HEK293 (cell line): ENCODE results near the gene SPAG5.

Experiments
- CTCF ChIA-PET: fragments of 350-600 bp; formaldehyde crosslinking; extraction: SDS; loops from one replicate; lab custom pipeline; 2021; ENCODE audit warnings: antibody characterized with exemption; lab: Yijun Ruan, JAX
- POLR2A ChIA-PET: fragments of 300-600 bp; formaldehyde crosslinking; extraction: SDS; loops from one replicate; lab custom pipeline; 2020; ENCODE audit warnings: antibody characterized with exemption, inconsistent platforms; lab: Yijun Ruan, JAX
- H3K27ac ChIP-seq: fragments of 200-500 bp; sonication (Bioruptor generic); 2 replicates; pipeline ENCODE4 v1.5.1; 2014; ENCODE audit warnings: low read depth, low read length, control low read depth, inconsistent platforms; ENCODE audit errors: extremely low read depth
- H3K36me3 ChIP-seq, 2 experiments: fragments of 200-500 bp in 1 of 2; sonication (Bioruptor generic) in 1 of 2; 1 replicate in 1 of 2; 2 replicates in 1 of 2; pipeline ENCODE4 v1.5.1; 2014 to 2017; ENCODE audit warnings: inconsistent platforms in 2 of 2, low read length in 2 of 2; ENCODE audit not compliant: control insufficient read depth in 2 of 2, insufficient read depth in 1 of 2
- H3K4me1 ChIP-seq: fragments of 200-500 bp; sonication (Bioruptor generic); 2 replicates; pipeline ENCODE4 v1.5.1; 2014; ENCODE audit warnings: mild to moderate bottlenecking, low read length, inconsistent platforms; ENCODE audit not compliant: control insufficient read depth, insufficient read depth
- H3K4me3 ChIP-seq: 2 replicates; pipeline ENCODE4 v1.5.1; 2011; ENCODE audit warnings: low read depth, mild to moderate bottlenecking, control low read depth, low read length, moderate library complexity
- H3K9me3 ChIP-seq: fragments of 200-500 bp; sonication (Bioruptor generic); 2 replicates; pipeline ENCODE4 v1.5.1; 2014; ENCODE audit warnings: low read depth, low read length, inconsistent platforms; ENCODE audit not compliant: control insufficient read depth, insufficient read depth
- BCL11B ChIP-seq: fragments of 450-650 bp; formaldehyde crosslinking; IDR thresholded peaks from 2 replicates; pipeline ENCODE4 v1.5.1; 2016; ENCODE audit warnings: low read depth, missing biosample characterization, missing genetic modification characterization
- KLF16 ChIP-seq: fragments of 450-650 bp; formaldehyde crosslinking; IDR thresholded peaks from 2 replicates; pipeline ENCODE4 v1.5.1; 2017; ENCODE audit warnings: missing biosample characterization, missing genetic modification characterization
- OSR2 ChIP-seq: fragments of 450-650 bp; formaldehyde crosslinking; IDR thresholded peaks from 2 replicates; pipeline ENCODE4 v1.5.1; 2016; ENCODE audit warnings: missing biosample characterization, missing genetic modification characterization
- PATZ1 ChIP-seq: fragments of 450-650 bp; formaldehyde crosslinking; IDR thresholded peaks from 2 replicates; pipeline ENCODE4 v1.5.1; 2016; ENCODE audit warnings: missing biosample characterization, missing genetic modification characterization
- SP2 ChIP-seq: fragments of 450-650 bp; formaldehyde crosslinking; IDR thresholded peaks from 2 replicates; pipeline ENCODE4 v1.5.1; 2016; ENCODE audit warnings: missing biosample characterization, missing genetic modification characterization
- ZBTB20 ChIP-seq: fragments of 450-650 bp; formaldehyde crosslinking; IDR thresholded peaks from 2 replicates; pipeline ENCODE4 v1.5.1; 2016; ENCODE audit warnings: missing biosample characterization, missing genetic modification characterization
- ZBTB48 ChIP-seq: fragments of 450-650 bp; formaldehyde crosslinking; IDR thresholded peaks from 2 replicates; pipeline ENCODE4 v1.5.1; 2016; ENCODE audit warnings: missing biosample characterization, missing genetic modification characterization
- ZBTB7A ChIP-seq: fragments of 450-650 bp; formaldehyde crosslinking; IDR thresholded peaks from 2 replicates; pipeline ENCODE4 v1.5.1; 2016; ENCODE audit warnings: low read depth, missing biosample characterization, missing genetic modification characterization
- ZEB2 ChIP-seq: fragments of 450-650 bp; formaldehyde crosslinking; IDR thresholded peaks from 2 replicates; pipeline ENCODE4 v1.5.1; 2016; ENCODE audit warnings: missing biosample characterization, missing genetic modification characterization
- ZFHX2 ChIP-seq: fragments of 450-650 bp; formaldehyde crosslinking; conservative IDR thresholded peaks from 2 replicates; pipeline ENCODE4 v1.5.1; 2016; ENCODE audit warnings: missing biosample characterization, missing genetic modification characterization
- ZNF10 ChIP-seq: fragments of 450-650 bp; formaldehyde crosslinking; IDR thresholded peaks from 2 replicates; pipeline ENCODE4 v1.5.1; 2017; ENCODE audit warnings: missing biosample characterization, missing genetic modification characterization
- ZNF366 ChIP-seq: fragments of 450-650 bp; formaldehyde crosslinking; conservative IDR thresholded peaks from 2 replicates; pipeline ENCODE4 v1.5.1; 2016; ENCODE audit warnings: missing biosample characterization, missing genetic modification characterization
- ZNF37A ChIP-seq: fragments of 450-650 bp; IDR thresholded peaks from 2 replicates; pipeline ENCODE4 v1.5.1; 2018; ENCODE audit warnings: missing biosample characterization, missing genetic modification characterization
- ZNF391 ChIP-seq: fragments of 450-650 bp; formaldehyde crosslinking; IDR thresholded peaks from 2 replicates; pipeline ENCODE4 v1.5.1; 2016; ENCODE audit warnings: low read depth, missing biosample characterization, missing genetic modification characterization, borderline replicate concordance
- ZNF426 ChIP-seq: fragments of 450-650 bp; formaldehyde crosslinking; IDR thresholded peaks from 2 replicates; pipeline ENCODE4 v1.5.1; 2017; ENCODE audit warnings: missing biosample characterization, missing genetic modification characterization, mild to moderate bottlenecking, inconsistent platforms, moderate library complexity
- ZNF449 ChIP-seq: fragments of 450-650 bp; formaldehyde crosslinking; IDR thresholded peaks from 2 replicates; pipeline ENCODE4 v1.5.1; 2017; ENCODE audit warnings: missing biosample characterization, mild to moderate bottlenecking, missing genetic modification characterization, moderate library complexity
- ZNF501 ChIP-seq: fragments of 450-650 bp; formaldehyde crosslinking; IDR thresholded peaks from 2 replicates; pipeline ENCODE4 v1.5.1; 2016; ENCODE audit warnings: missing biosample characterization, missing genetic modification characterization
- ZNF510 ChIP-seq: fragments of 450-650 bp; formaldehyde crosslinking; IDR thresholded peaks from 2 replicates; pipeline ENCODE4 v1.5.1; 2018; ENCODE audit warnings: mild to moderate bottlenecking, missing genetic modification characterization, missing biosample characterization; ENCODE audit not compliant: insufficient replicate concordance
- ZNF558 ChIP-seq: fragments of 450-650 bp; formaldehyde crosslinking; IDR thresholded peaks from 2 replicates; pipeline ENCODE4 v1.5.1; 2016; ENCODE audit warnings: missing biosample characterization, missing genetic modification characterization
- ZNF585B ChIP-seq: fragments of 450-650 bp; formaldehyde crosslinking; IDR thresholded peaks from 2 replicates; pipeline ENCODE4 v1.5.1; 2016; ENCODE audit warnings: missing biosample characterization, missing genetic modification characterization
- ZNF610 ChIP-seq: fragments of 450-650 bp; formaldehyde crosslinking; IDR thresholded peaks from 2 replicates; pipeline ENCODE4 v1.5.1; 2016; ENCODE audit warnings: missing biosample characterization, missing genetic modification characterization, borderline replicate concordance
- ZNF626 ChIP-seq: fragments of 450-650 bp; sonication (Bioruptor Pico); formaldehyde crosslinking; IDR thresholded peaks from 2 replicates; pipeline ENCODE4 v1.5.1; 2018; ENCODE audit warnings: missing biosample characterization, missing genetic modification characterization, inconsistent platforms
- ZNF670 ChIP-seq: fragments of 450-650 bp; formaldehyde crosslinking; IDR thresholded peaks from 2 replicates; pipeline ENCODE4 v1.5.1; 2016; ENCODE audit warnings: missing biosample characterization, missing genetic modification characterization, low read depth
- ZNF707 ChIP-seq: fragments of 450-650 bp; formaldehyde crosslinking; IDR thresholded peaks from 2 replicates; pipeline ENCODE4 v1.5.1; 2016; ENCODE audit warnings: missing biosample characterization, missing genetic modification characterization
- ZNF837 ChIP-seq: fragments of 450-650 bp; formaldehyde crosslinking; IDR thresholded peaks from 2 replicates; pipeline ENCODE4 v1.5.1; 2016; ENCODE audit warnings: missing biosample characterization, missing genetic modification characterization
- ZSCAN18 ChIP-seq: fragments of 450-650 bp; formaldehyde crosslinking; IDR thresholded peaks from 2 replicates; pipeline ENCODE4 v1.5.1; 2016; ENCODE audit warnings: missing biosample characterization, missing genetic modification characterization
- ZSCAN23 ChIP-seq: fragments of 450-650 bp; formaldehyde crosslinking; IDR thresholded peaks from 2 replicates; pipeline ENCODE4 v1.5.1; 2016; ENCODE audit warnings: missing biosample characterization, missing genetic modification characterization
- TF ChIP-seq, protein P1 (sequence below): fragments of 450-650 bp; formaldehyde crosslinking; IDR thresholded peaks from 2 replicates; pipeline ENCODE4 v1.5.1; 2016; ENCODE audit warnings: missing biosample characterization, missing genetic modification characterization
- TF ChIP-seq, protein P2 (sequence below): fragments of 450-650 bp; formaldehyde crosslinking; IDR thresholded peaks from 2 replicates; pipeline ENCODE4 v1.5.1; 2016; ENCODE audit warnings: missing biosample characterization, missing genetic modification characterization

Gene SPAG5

GRCh38 chr17:28570716-28571360 is 28.0 kb downstream of the SPAG5 start:
- H3K4me1 ChIP-seq, result peaks cover 11% of the 10 kb centered on the region
- peak overlapping the region; percentile 73 for H3K4me3 ChIP-seq
- no peaks in the 10 kb centered on the region for H3K9me3 ChIP-seq
- ChIA-PET CTCF (interaction anchor here (0.7 to 4.5 kb wide), 7 partner anchors 19 to 42 kb away, joined by 3 to 26 read pairs (median 4); no protein-coding TSS in a partner anchor), POLR2A (interaction anchor here (0.5 to 3.9 kb wide), 26 partner anchors 8 to 235 kb away, joined by 3 to 68 read pairs (median 6); partner anchors contain the start of genes BLTP2, IFT20, POLDIP2 and RPL23A)
- peaks cover 38 to 39% of the 10 kb centered on the region in 2 experiments for H3K36me3 ChIP-seq
- peak overlapping the region; percentile 84 for H3K27ac ChIP-seq
- TF ChIP-seq ZFHX2 (tag by site-specific recombination), result peak; percentile 76
- TF ChIP-seq, protein P1, sequence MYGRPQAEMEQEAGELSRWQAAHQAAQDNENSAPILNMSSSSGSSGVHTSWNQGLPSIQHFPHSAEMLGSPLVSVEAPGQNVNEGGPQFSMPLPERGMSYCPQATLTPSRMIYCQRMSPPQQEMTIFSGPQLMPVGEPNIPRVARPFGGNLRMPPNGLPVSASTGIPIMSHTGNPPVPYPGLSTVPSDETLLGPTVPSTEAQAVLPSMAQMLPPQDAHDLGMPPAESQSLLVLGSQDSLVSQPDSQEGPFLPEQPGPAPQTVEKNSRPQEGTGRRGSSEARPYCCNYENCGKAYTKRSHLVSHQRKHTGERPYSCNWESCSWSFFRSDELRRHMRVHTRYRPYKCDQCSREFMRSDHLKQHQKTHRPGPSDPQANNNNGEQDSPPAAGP, result peak; percentile 46; the same call in 1 of the 2 replicates
- TF ChIP-seq ZNF426 (tag by site-specific recombination), result no peak
- TF ChIP-seq ZSCAN18 (tag by site-specific recombination), result 0 out of 2 replicates have a peak, but pooled peaks have one; percentile 16
- TF ChIP-seq ZNF707 (tag by site-specific recombination), result no peak
- TF ChIP-seq ZNF626, result no peak
- TF ChIP-seq ZNF391 (tag by site-specific recombination), result peak; percentile 62; the same call in 1 of the 2 replicates
- TF ChIP-seq ZNF449 (tag by site-specific recombination), result peak; percentile 28; the same call in 1 of the 2 replicates
- TF ChIP-seq ZNF558, result peak; percentile 7; the same call in 1 of the 2 replicates
- 0 out of 2 replicates have a peak, but pooled peaks have one; percentile 20 for TF ChIP-seq ZNF610 (tag by site-specific recombination)
- peak; percentile 34; the same call in 1 of the 2 replicates for TF ChIP-seq KLF16
- no peak for TF ChIP-seq ZNF585B (tag by site-specific recombination)
- peak; percentile 73 for TF ChIP-seq ZNF366 (tag by site-specific recombination)
- peak; percentile 83 for TF ChIP-seq PATZ1 (tag by site-specific recombination)
- TF ChIP-seq ZBTB48, result no peak; the same call in 1 of the 2 replicates
- 0 out of 2 replicates have a peak, but pooled peaks have one; percentile 5 for TF ChIP-seq ZSCAN23 (tag by site-specific recombination)
- TF ChIP-seq ZNF837 (tag by site-specific recombination), result no peak
- no peak for TF ChIP-seq ZNF37A (tag by site-specific recombination)
- peak; percentile 6; the same call in 1 of the 2 replicates for TF ChIP-seq BCL11B (tag by site-specific recombination)
- no peak for TF ChIP-seq ZNF510 (tag by site-specific recombination)
- TF ChIP-seq OSR2 (tag by site-specific recombination), result peak; percentile 65
- TF ChIP-seq ZNF501 (tag by site-specific recombination), result peak; percentile 60; the same call in 1 of the 2 replicates
- peak; percentile 9; the same call in 1 of the 2 replicates for TF ChIP-seq ZBTB7A (tag by site-specific recombination)
- peak; percentile 46; the same call in 1 of the 2 replicates for TF ChIP-seq ZEB2 (tag by site-specific recombination)
- peak; percentile 68; the same call in 1 of the 2 replicates for TF ChIP-seq ZNF10
- TF ChIP-seq, protein P2, sequence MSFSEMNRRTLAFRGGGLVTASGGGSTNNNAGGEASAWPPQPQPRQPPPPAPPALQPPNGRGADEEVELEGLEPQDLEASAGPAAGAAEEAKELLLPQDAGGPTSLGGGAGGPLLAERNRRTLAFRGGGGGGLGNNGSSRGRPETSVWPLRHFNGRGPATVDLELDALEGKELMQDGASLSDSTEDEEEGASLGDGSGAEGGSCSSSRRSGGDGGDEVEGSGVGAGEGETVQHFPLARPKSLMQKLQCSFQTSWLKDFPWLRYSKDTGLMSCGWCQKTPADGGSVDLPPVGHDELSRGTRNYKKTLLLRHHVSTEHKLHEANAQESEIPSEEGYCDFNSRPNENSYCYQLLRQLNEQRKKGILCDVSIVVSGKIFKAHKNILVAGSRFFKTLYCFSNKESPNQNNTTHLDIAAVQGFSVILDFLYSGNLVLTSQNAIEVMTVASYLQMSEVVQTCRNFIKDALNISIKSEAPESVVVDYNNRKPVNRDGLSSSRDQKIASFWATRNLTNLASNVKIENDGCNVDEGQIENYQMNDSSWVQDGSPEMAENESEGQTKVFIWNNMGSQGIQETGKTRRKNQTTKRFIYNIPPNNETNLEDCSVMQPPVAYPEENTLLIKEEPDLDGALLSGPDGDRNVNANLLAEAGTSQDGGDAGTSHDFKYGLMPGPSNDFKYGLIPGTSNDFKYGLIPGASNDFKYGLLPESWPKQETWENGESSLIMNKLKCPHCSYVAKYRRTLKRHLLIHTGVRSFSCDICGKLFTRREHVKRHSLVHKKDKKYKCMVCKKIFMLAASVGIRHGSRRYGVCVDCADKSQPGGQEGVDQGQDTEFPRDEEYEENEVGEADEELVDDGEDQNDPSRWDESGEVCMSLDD (tag by site-specific recombination), result 0 out of 2 replicates have a peak, but pooled peaks have one; percentile 47
- peak; percentile 86; the same call in 1 of the 2 replicates for TF ChIP-seq ZBTB20 (tag by site-specific recombination)
- peak; percentile 4 for TF ChIP-seq SP2 (tag by site-specific recombination)
- no peak for TF ChIP-seq ZNF670 (tag by site-specific recombination)
